A673 (cell line): ENCODE measurements around the gene LYPLAL1. TPM values are rescaled to one million over a fixed set of nuclear protein-coding genes. Genes with fewer than 3 reads are reported as not detected.

Source experiments
- BruUV-seq: library from RNA; stranded (reverse); fragments of 400-500 nt; replicated peaks from 2 replicates; lab custom pipeline; 2021; lab: Mats Ljungman, UMichigan
- CTCF ChIA-PET: fragments of 300-600 bp; sonication (Branson Sonifier 250); formaldehyde crosslinking; loops from one replicate; lab custom pipeline; 2022; ENCODE audit warnings: antibody characterized with exemption; lab: Charles Lee
- POLR2A ChIA-PET: fragments of 300-600 bp; sonication (Branson Sonifier 250); formaldehyde crosslinking; loops from one replicate; lab custom pipeline; 2022; ENCODE audit warnings: antibody characterized with exemption; ENCODE audit not compliant: low non-redundant PET; lab: Charles Lee
- DNase-seq: peaks from one replicate; pipeline ENCODE4 v3.0.0-alpha.2; 2015; ENCODE audit warnings: low spot score
- H3K27ac ChIP-seq: fragments of 200-600 bp; sonication (generic); 2 replicates; pipeline ENCODE4 v1.5.1; 2016; ENCODE audit warnings: mixed run types, low read depth, mild to moderate bottlenecking, mixed read lengths, antibody characterized with exemption, low read length; ENCODE audit not compliant: poor library complexity, severe bottlenecking
- H3K27me3 ChIP-seq: fragments of 200-600 bp; sonication (generic); replicated peaks from 2 replicates; pipeline ENCODE4 v1.6.1; 2017; ENCODE audit warnings: mixed run types, low read depth, mild to moderate bottlenecking, mixed read lengths, antibody characterized with exemption, low read length; ENCODE audit not compliant: insufficient read depth, poor library complexity
- H3K36me3 ChIP-seq: fragments of 200-600 bp; sonication (generic); 2 replicates; pipeline ENCODE4 v1.6.1; 2016; ENCODE audit warnings: mixed run types, mild to moderate bottlenecking, mixed read lengths, antibody characterized with exemption, low read length; ENCODE audit not compliant: insufficient read depth, poor library complexity, severe bottlenecking
- H3K4me1 ChIP-seq: fragments of 200-600 bp; sonication (generic); 2 replicates; pipeline ENCODE4 v1.6.1; 2017; ENCODE audit warnings: mixed run types, mild to moderate bottlenecking, mixed read lengths, antibody characterized with exemption, low read length; ENCODE audit not compliant: insufficient read depth, poor library complexity, severe bottlenecking
- H3K4me3 ChIP-seq: fragments of 200-600 bp; sonication (generic); 2 replicates; pipeline ENCODE4 v1.5.1; 2016; ENCODE audit warnings: low read depth, mixed run types, mild to moderate bottlenecking, mixed read lengths, low read length; ENCODE audit not compliant: poor library complexity, severe bottlenecking
- H3K9me3 ChIP-seq: fragments of 200-600 bp; sonication (generic); 2 replicates; pipeline ENCODE4 v1.6.1; 2016; ENCODE audit warnings: mixed run types, low read depth, mild to moderate bottlenecking, mixed read lengths, antibody characterized with exemption, low read length; ENCODE audit not compliant: poor library complexity, severe bottlenecking
- CTCF ChIP-seq: fragments of 300-800, 200-600 bp; sonication (generic); conservative IDR thresholded peaks from 2 replicates; pipeline ENCODE4 v1.5.1; 2017; ENCODE audit warnings: low read depth, mild to moderate bottlenecking, antibody characterized with exemption, low read length, moderate library complexity, mixed read lengths
- EZH2 ChIP-seq: fragments of 200-600 bp; sonication (generic); IDR thresholded peaks from 2 replicates; pipeline ENCODE4 v1.6.1; 2017; ENCODE audit warnings: borderline replicate concordance, low read depth, mild to moderate bottlenecking, mixed read lengths, antibody characterized with exemption, low read length; ENCODE audit not compliant: poor library complexity, severe bottlenecking
- intact Hi-C: fragments of 100-400 bp; cut with micrococcal nuclease; formaldehyde crosslinking; loops from one replicate; pipeline ENCODE4 v1.10.0; 2022; ENCODE audit not compliant: unreplicated experiment
- total RNA-seq: library from RNA; stranded (reverse); gene quantifications from 2 replicates; pipeline ENCODE4 v1.2.3, GENCODE V29; 2021

LYPLAL1 gene
- total RNA-seq, 1 experiment from 2014 or later = 15.3 TPM

DNA sequence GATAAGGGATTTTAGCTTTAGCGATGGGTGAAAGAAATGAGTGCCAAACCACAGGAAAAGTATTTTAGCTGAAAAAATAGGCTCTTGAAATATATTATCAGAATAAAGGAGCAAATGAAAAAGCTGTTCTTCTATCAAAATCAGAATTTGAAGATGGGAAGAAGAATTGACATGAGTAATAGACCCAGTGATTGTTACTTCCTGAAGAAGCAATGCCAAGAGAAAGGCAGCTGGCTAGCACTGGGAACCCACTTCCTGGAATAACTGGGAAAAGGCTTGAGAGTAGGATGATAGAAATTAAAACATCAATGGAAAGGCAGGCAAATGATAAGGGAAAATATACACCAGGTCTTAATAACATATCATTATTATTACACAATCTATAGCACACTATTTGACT, 29.9 kb upstream of the LYPLAL1 start:
- H3K27me3 ChIP-seq = peaks cover 15% of the 10 kb centered on the region
- ChIA-PET CTCF (no interaction called here), POLR2A (no interaction called here)
- H3K4me1 ChIP-seq = no peaks in the 10 kb centered on the region
- no peak overlapping the region for H3K27ac ChIP-seq
- no peaks in the 10 kb centered on the region for H3K36me3 ChIP-seq
- no peak for DNase-seq
- H3K4me3 ChIP-seq = no peak overlapping the region
- intact Hi-C loops = no loop called here
- TF ChIP-seq EZH2 = no peak
- TF ChIP-seq CTCF = no peak
- H3K9me3 ChIP-seq = no peaks in the 10 kb centered on the region
- no TSS peak for BruUV-seq

DNA sequence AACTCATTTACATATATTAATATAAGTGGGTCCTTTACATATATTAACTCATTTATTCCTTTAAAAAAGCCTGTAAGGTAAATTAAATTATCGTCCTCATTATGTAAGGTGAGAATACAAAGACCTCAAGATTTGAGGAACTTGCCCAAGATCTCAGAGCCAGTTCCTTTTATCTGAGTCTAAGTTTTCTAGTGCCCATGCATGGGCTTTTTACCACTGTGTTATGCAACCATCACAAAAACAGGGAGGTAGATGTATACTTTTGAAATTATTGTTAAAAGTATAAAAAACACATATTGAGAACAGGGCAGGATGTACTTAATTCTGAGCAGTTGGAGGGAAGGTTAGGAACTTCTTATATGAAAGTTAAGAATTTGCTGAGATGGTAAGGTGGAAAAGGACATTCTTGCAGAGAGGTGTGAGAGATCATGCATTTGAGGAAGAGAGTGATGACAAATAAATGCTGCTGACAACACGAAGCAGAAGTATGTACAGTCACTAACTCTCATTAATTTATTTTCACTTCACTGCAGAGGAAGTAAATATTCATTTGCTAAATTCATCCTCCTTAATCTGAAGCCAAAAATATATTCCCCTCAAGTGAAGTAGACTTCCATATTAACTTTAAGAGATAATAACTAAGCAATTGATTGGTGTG, 28.9 kb upstream of the LYPLAL1 start:
- Histone ChIP-seq H3K4me3 (no peak overlapping the region), H3K27me3 (peaks cover 15% of the 10 kb centered on the region), H3K27ac (no peak overlapping the region), H3K36me3 (no peaks in the 10 kb centered on the region), H3K9me3 (no peaks in the 10 kb centered on the region), H3K4me1 (no peaks in the 10 kb centered on the region)
- no TSS peak for BruUV-seq
- no peak for DNase-seq
- ChIA-PET CTCF (no interaction called here), POLR2A (no interaction called here)
- intact Hi-C loops = no loop called here
- no peak for TF ChIP-seq CTCF
- no peak for TF ChIP-seq EZH2

DNA sequence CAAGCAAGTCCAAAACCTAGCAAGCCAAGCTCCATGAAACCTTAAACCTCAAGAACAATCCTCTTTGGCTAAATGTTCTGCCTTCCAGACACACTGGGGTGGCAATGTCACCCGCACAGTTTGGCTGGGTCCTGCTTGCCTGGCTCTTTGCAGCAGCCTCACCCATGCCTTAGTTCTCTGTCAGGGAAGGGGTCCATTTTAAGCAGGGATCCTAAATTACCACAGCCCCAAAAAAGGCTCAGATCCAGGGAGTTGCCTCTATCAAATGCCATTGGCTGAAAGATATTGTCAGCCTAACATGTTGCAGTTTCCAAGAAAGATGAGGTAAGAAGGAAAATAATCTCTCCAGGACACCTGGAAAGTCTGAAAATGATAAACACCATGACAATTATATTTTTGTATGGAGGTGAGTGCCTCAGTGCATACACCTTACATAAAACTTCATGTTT, 26.1 kb upstream of the LYPLAL1 start:
- no peak for DNase-seq
- H3K27me3 ChIP-seq = peaks cover 23% of the 10 kb centered on the region
- H3K4me3 ChIP-seq = no peak overlapping the region
- TF ChIP-seq CTCF = no peak
- TF ChIP-seq EZH2 = no peak
- intact Hi-C loops = no loop called here
- no TSS peak for BruUV-seq
- no peak overlapping the region for H3K27ac ChIP-seq
- no peaks in the 10 kb centered on the region for H3K36me3 ChIP-seq
- H3K4me1 ChIP-seq = no peaks in the 10 kb centered on the region
- POLR2A ChIA-PET = no interaction called here
- CTCF ChIA-PET = no interaction called here
- no peaks in the 10 kb centered on the region for H3K9me3 ChIP-seq
